H1 (cell line): Measurements from ENCODE around the gene FREM1. TPM values are rescaled to one million over a fixed set of nuclear protein-coding genes. Genes with fewer than 3 reads are reported as not detected.

ENCODE experiments used
- CTCF ChIA-PET: fragments of 300-600 bp; sonication (Branson Sonifier 250); formaldehyde crosslinking; loops from one replicate; lab custom pipeline; 2021; ENCODE audit not compliant: partially characterized antibody; lab: Charles Lee
- POLR2A ChIA-PET: fragments of 300-600 bp; sonication (Branson Sonifier 250); formaldehyde crosslinking; loops from one replicate; lab custom pipeline; 2021; ENCODE audit warnings: inconsistent platforms; ENCODE audit not compliant: partially characterized antibody; lab: Charles Lee
- DNase-seq, 2 experiments: peaks; one replicate each; pipeline versions ENCODE4 v3.0.0 to v3.0.0-alpha.2; 2010 to 2022; ENCODE audit warnings: low spot score in 2 of 2, low read depth in 1 of 2, mixed read lengths in 1 of 2
- FAIRE-seq: peaks from 2 replicates; lab custom pipeline; 2011; peaks lifted over from hg19 to GRCh38; lab: Jason Lieb, UNC
- H2AFZ ChIP-seq: 2 replicates; pipeline ENCODE4 v1.8.1; 2012; ENCODE audit warnings: low read length, inconsistent platforms
- H2AK5ac ChIP-seq: 2 replicates; pipeline ENCODE4 v1.6.1; 2013; ENCODE audit warnings: low read depth, low read length
- H2BK120ac ChIP-seq: replicated peaks from 2 replicates; pipeline ENCODE3; 2013; ENCODE audit warnings: low read depth, low read length, inconsistent platforms
- H2BK12ac ChIP-seq: 2 replicates; pipeline ENCODE4 v1.6.1; 2013; ENCODE audit warnings: low read depth, low read length
- H2BK15ac ChIP-seq: 2 replicates; pipeline ENCODE4 v1.6.1; 2013; ENCODE audit warnings: low read length
- H2BK20ac ChIP-seq: 2 replicates; pipeline ENCODE4 v1.6.1; 2013; ENCODE audit warnings: low read length
- H2BK5ac ChIP-seq: 2 replicates; pipeline ENCODE4 v1.6.1; 2013; ENCODE audit warnings: low read depth, low read length
- H3K14ac ChIP-seq: 2 replicates; pipeline ENCODE4 v1.6.1; 2013; ENCODE audit warnings: inconsistent platforms; ENCODE audit not compliant: insufficient read length
- H3K18ac ChIP-seq: 2 replicates; pipeline ENCODE4 v1.6.1; 2013; ENCODE audit warnings: low read length; ENCODE audit errors: extremely low read depth
- H3K23ac ChIP-seq: 2 replicates; pipeline ENCODE4 v1.6.1; 2013; ENCODE audit warnings: inconsistent platforms; ENCODE audit not compliant: insufficient read length
- H3K23me2 ChIP-seq: 2 replicates; pipeline ENCODE4 v1.6.1; 2013; ENCODE audit warnings: low read depth, low read length
- H3K27ac ChIP-seq: 2 replicates; pipeline ENCODE4 v1.6.1; 2011; ENCODE audit warnings: low read depth, low read length, inconsistent platforms
- H3K27me3 ChIP-seq, 4 experiments: replicated peaks in 1 of 4; 1 replicate in 1 of 4; 2 replicates in 3 of 4; pipeline versions ENCODE4 v1.6.1 to v1.8.1; 2011 to 2013; ENCODE audit warnings: low read length in 3 of 4, mild to moderate bottlenecking in 3 of 4, inconsistent platforms in 2 of 4, mixed read lengths in 2 of 4, moderate library complexity in 1 of 4; ENCODE audit not compliant: control insufficient read depth in 3 of 4, insufficient read depth in 3 of 4; ENCODE audit errors: extremely low read depth in 1 of 4
- H3K36me3 ChIP-seq, 4 experiments: 2 replicates each; pipeline versions ENCODE4 v1.6.1 to v1.8.1; 2011 to 2013; ENCODE audit warnings: mild to moderate bottlenecking in 4 of 4, low read length in 3 of 4, moderate library complexity in 2 of 4, control low read depth in 1 of 4, inconsistent platforms in 1 of 4; ENCODE audit not compliant: insufficient read depth in 4 of 4, control insufficient read depth in 2 of 4
- H3K4ac ChIP-seq: replicated peaks from 2 replicates; pipeline ENCODE3; 2013; ENCODE audit warnings: low read length, low read depth, mixed read lengths, inconsistent platforms; ENCODE audit not compliant: insufficient read length
- H3K4me1 ChIP-seq, 4 experiments: replicated peaks in 1 of 4; 1 replicate in 1 of 4; 2 replicates in 3 of 4; pipeline versions ENCODE4 v1.6.1 to v1.8.1; 2011 to 2013; ENCODE audit warnings: low read length in 3 of 4, inconsistent platforms in 2 of 4, mixed read lengths in 1 of 4; ENCODE audit not compliant: insufficient read depth in 4 of 4, control insufficient read depth in 3 of 4
- H3K4me2 ChIP-seq, 2 experiments: 2 replicates each; pipeline versions ENCODE4 v1.6.1 to v1.8.1; 2011 to 2013; ENCODE audit warnings: low read depth in 2 of 2, low read length in 2 of 2, control low read depth in 1 of 2, inconsistent platforms in 1 of 2, mild to moderate bottlenecking in 1 of 2; ENCODE audit not compliant: insufficient read depth in 1 of 2
- H3K4me3 ChIP-seq, 4 experiments: fragments of 200-600, 300-600 bp in 1 of 4; sonication (generic), shearing (Covaris generic), sonication (Bioruptor Twin) in 1 of 4; 2 replicates each; pipeline versions ENCODE4 v1.5.1 to v1.8.1; 2011 to 2016; ENCODE audit warnings: low read length in 4 of 4, low read depth in 3 of 4, control low read depth in 2 of 4, inconsistent platforms in 2 of 4, mild to moderate bottlenecking in 2 of 4, mixed read lengths in 1 of 4, moderate library complexity in 1 of 4; ENCODE audit not compliant: insufficient read depth in 2 of 4; ENCODE audit errors: extremely low read depth in 1 of 4
- H3K56ac ChIP-seq: replicated peaks from 2 replicates; pipeline ENCODE3; 2013; ENCODE audit warnings: low read depth, mild to moderate bottlenecking, mixed read lengths, low read length, inconsistent platforms; ENCODE audit not compliant: insufficient read length
- H3K79me1 ChIP-seq: 2 replicates; pipeline ENCODE4 v1.6.1; 2013; ENCODE audit warnings: low read depth, low read length, control low read depth
- H3K79me2 ChIP-seq, 2 experiments: 2 replicates each; pipeline versions ENCODE4 v1.6.1 to v1.8.1; 2012 to 2013; ENCODE audit warnings: low read length in 2 of 2, mild to moderate bottlenecking in 2 of 2, inconsistent platforms in 1 of 2; ENCODE audit not compliant: insufficient read depth in 2 of 2, control insufficient read depth in 1 of 2
- H3K9ac ChIP-seq, 4 experiments: replicated peaks in 1 of 4; 1 replicate in 1 of 4; 2 replicates in 3 of 4; pipeline versions ENCODE4 v1.6.1 to v1.8.1; 2011 to 2013; ENCODE audit warnings: low read depth in 3 of 4, low read length in 3 of 4, control low read depth in 2 of 4, mild to moderate bottlenecking in 2 of 4, moderate library complexity in 2 of 4, inconsistent platforms in 1 of 4; ENCODE audit errors: extremely low read depth in 1 of 4
- H3K9me3 ChIP-seq, 2 experiments: 2 replicates each; pipeline versions ENCODE4 v1.6.1 to v1.8.1; 2012 to 2013; ENCODE audit warnings: mild to moderate bottlenecking in 2 of 2, moderate library complexity in 2 of 2, control low read depth in 1 of 2, inconsistent platforms in 1 of 2, low read depth in 1 of 2, low read length in 1 of 2, mixed read lengths in 1 of 2; ENCODE audit not compliant: insufficient read depth in 2 of 2
- H4K20me1 ChIP-seq, 2 experiments: replicated peaks in 1 of 2; 2 replicates each; pipeline versions ENCODE3 to v1.8.1; 2011 to 2013; ENCODE audit warnings: inconsistent platforms in 2 of 2, low read length in 2 of 2, mild to moderate bottlenecking in 1 of 2; ENCODE audit not compliant: insufficient read depth in 2 of 2, control insufficient read depth in 1 of 2
- H4K5ac ChIP-seq: 2 replicates; pipeline ENCODE4 v1.6.1; 2013; ENCODE audit warnings: low read length, low read depth, mixed read lengths, inconsistent platforms; ENCODE audit not compliant: insufficient read length
- H4K8ac ChIP-seq: 2 replicates; pipeline ENCODE4 v1.8.0; 2013; ENCODE audit warnings: mild to moderate bottlenecking, moderate library complexity, low read length, inconsistent platforms; ENCODE audit not compliant: insufficient read depth; ENCODE audit errors: extremely low read depth
- H4K91ac ChIP-seq: replicated peaks from 2 replicates; pipeline ENCODE3; 2013; ENCODE audit warnings: low read length, mixed read lengths, inconsistent platforms; ENCODE audit not compliant: insufficient read length
- BCL11A ChIP-seq, 2 experiments: IDR thresholded peaks; one replicate each; pipeline ENCODE4 v1.6.1; 2011; ENCODE audit warnings: low read depth in 2 of 2, low read length in 2 of 2, mild to moderate bottlenecking in 2 of 2
- YY1 ChIP-seq: IDR thresholded peaks from 2 replicates; pipeline ENCODE4 v1.6.1; 2011; ENCODE audit warnings: low read depth, mild to moderate bottlenecking, low read length
- WGBS, 2 experiments: shearing (Covaris generic) in 1 of 2; methylation state at CpG; one replicate each; pipeline versions ENCODE4 v1.1.6 to v1.1.7; 2013 to 2015; ENCODE audit warnings: low lambda C conversion rate in 2 of 2, mixed read lengths in 2 of 2, inconsistent platforms in 1 of 2, low coverage in 1 of 2, missing lambda C conversion rate in 1 of 2; ENCODE audit not compliant: insufficient replicate concordance in 2 of 2, insufficient coverage in 1 of 2, insufficient read length in 1 of 2; ENCODE audit errors: extremely low coverage in 1 of 2, missing lambda C conversion rate in 1 of 2; 5-methylcytosine and 5-hydroxymethylcytosine counted together
- polyA plus RNA-seq, 7 experiments: library from polyadenylated mRNA; depleted of rRNA in 3 of 7; stranded (reverse) in 5 of 7; unstranded in 2 of 7; fragments of >200 nt in 5 of 7; fragments of 200-250 nt in 2 of 7; gene quantifications; 1 replicate in 5 of 7; 2 replicates in 1 of 7; 4 replicates in 1 of 7; pipeline versions ENCODE4 v1.2.1 to v1.2.3, GENCODE V29; 2011 to 2013; ENCODE audit warnings: missing spikeins in 2 of 7, mixed read lengths in 2 of 7
- total RNA-seq: library from RNA; stranded (reverse); fragmentation: NEBNext Ultra II Directional; extraction: Animal tissue kit (Norgen Biotek cat#: 25700); gene quantifications from 2 replicates; pipeline ENCODE4 v1.2.1, GENCODE V29; 2021

The FREM1 gene
- total and polyA plus RNA-seq, 2 of the 8 experiments (the other 6 are each of a cell fraction or from before 2014, with no cell fraction given): 2.6 to 3.1 TPM

DNA sequence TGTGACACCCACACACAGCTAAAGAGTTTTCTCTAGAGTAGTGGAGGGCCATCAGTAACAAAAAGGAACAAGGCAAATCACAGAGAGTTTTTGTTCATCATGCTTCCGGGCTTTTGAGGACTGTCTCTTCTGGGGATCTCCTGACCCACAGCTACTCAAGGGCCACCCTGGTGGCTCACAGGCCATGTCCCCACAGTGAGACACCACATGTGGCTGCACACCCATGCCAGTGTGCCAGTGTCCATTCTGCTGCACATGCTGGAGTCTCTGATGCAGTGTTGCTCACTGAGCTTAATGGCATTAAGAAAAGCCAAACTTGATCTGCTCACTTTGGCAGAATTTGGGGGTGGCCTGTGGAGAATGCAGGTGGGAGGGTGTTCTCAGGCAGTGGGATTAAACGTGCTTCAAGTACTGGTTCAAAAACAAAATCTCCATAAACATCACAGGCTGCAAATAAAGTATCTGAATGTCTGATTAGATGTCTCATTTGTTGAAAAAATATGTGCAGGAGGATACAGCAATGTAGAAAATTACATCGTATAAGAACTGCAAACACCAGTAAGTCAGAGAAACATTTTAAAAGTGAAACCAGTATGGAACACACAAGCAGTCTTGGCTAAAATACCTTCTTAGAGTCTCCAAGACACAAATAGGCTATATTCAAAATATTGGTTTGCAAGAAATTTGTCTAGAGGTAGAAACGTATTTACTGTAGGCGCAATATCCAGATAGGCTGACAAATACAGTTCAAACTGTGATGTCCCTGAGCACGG is 11.0 kb downstream of the FREM1 start:
- Histone ChIP-seq H4K5ac (no peak overlapping the region), H3K9me3 (no peaks in the 10 kb centered on the region; a peak in 1 of 4 replicates), H3K27ac (no peak overlapping the region), H2BK20ac (no peak overlapping the region), H3K14ac (no peak overlapping the region), H3K79me1 (no peaks in the 10 kb centered on the region), H3K4me2 (no peak overlapping the region), H2BK5ac (no peak overlapping the region), H3K79me2 (no peaks in the 10 kb centered on the region), H4K91ac (no peak overlapping the region), H3K27me3 (no peaks in the 10 kb centered on the region), H3K4me1 (peaks cover 4 to 7% (median 5%) of the 10 kb centered on the region in 4 experiments; a peak in 5 of 7 replicates), H3K4me3 (no peak overlapping the region), H2BK15ac (peak overlapping the region; percentile 76; the same call in 1 of the 2 replicates), H4K20me1 (no peaks in the 10 kb centered on the region), H3K4ac (no peak overlapping the region), H4K8ac (no peak overlapping the region; the same call in 1 of the 2 replicates), H3K23ac (no peak overlapping the region), H3K36me3 (no peaks in the 10 kb centered on the region; a peak in 2 of 8 replicates), H3K23me2 (no peaks in the 10 kb centered on the region), H2AK5ac (no peak overlapping the region), H3K9ac (no peak overlapping the region), H3K56ac (no peak overlapping the region), H2BK120ac (no peak overlapping the region), H2AFZ (no peak overlapping the region), H3K18ac (no peak overlapping the region), H2BK12ac (no peak overlapping the region; the same call in 1 of the 2 replicates)
- no peak for FAIRE-seq
- ChIA-PET POLR2A (no interaction called here), CTCF (no interaction called here)
- no peak for DNase-seq
- TF ChIP-seq YY1 (no peak), BCL11A (IDR thresholded peaks at IDR 0.05; ENCODE audit: low read depth in 2 of 2, low read length in 2 of 2) (no peak)
- WGBS, 2 experiments: 92% methylated on average over 6 of the region's 6 CpGs; no CpG with 5 or more reads in 1 of the 2 experiments
